Pulmonary artery endothelial cell (primary cell): ENCODE measurements around the gene CHN2. TPM values are rescaled to one million over a fixed set of nuclear protein-coding genes. Genes with fewer than 3 reads are reported as not detected.

Experiments used
- DNase-seq: peaks from one replicate; pipeline ENCODE4 v3.0.0-alpha.2; 2011; ENCODE audit warnings: low read depth, low spot score
- total RNA-seq: library from RNA; depleted of rRNA; stranded (reverse); fragments of >200 nt; gene quantifications from 2 replicates; pipeline ENCODE4 v1.2.3, GENCODE V29; 2014

The CHN2 gene
- total RNA-seq, 1 donor from 2014 or later: 0.13 TPM

- DNase-seq: no peak
Measured at GRCh38 chr7:29422829-29423228, 228.3 kb downstream of the CHN2 start.

GRCh38 chr7:29424295-29424983, 229.9 kb downstream of the CHN2 start:
- no peak for DNase-seq

GRCh38 chr7:29424984-29425309, 230.4 kb downstream of the CHN2 start:
- DNase-seq: no peak

- DNase-seq: no peak
Measured at GRCh38 chr7:29426587-29426986, 232.0 kb downstream of the CHN2 start.

GRCh38 chr7:29429401-29429800, 234.8 kb downstream of the CHN2 start:
- no peak for DNase-seq

GRCh38 chr7:29430279-29430949, 235.8 kb downstream of the CHN2 start:
- DNase-seq: no peak

- DNase-seq: no peak
Measured at GRCh38 chr7:29431686-29432085, 237.1 kb downstream of the CHN2 start.

GRCh38 chr7:29432721-29433120, 238.1 kb downstream of the CHN2 start:
- no peak for DNase-seq

GRCh38 chr7:29434380-29434768, 239.8 kb downstream of the CHN2 start:
- no peak for DNase-seq

- DNase-seq: no peak
Measured at GRCh38 chr7:29435167-29435566, 240.6 kb downstream of the CHN2 start.

GRCh38 chr7:29435902-29436301, 241.3 kb downstream of the CHN2 start:
- DNase-seq: no peak

- DNase-seq: no peak
Measured at GRCh38 chr7:29442146-29442545, 247.6 kb downstream of the CHN2 start.

- DNase-seq: no peak
Measured at GRCh38 chr7:29443552-29443951, 249.0 kb downstream of the CHN2 start.

- DNase-seq: no peak
Measured at GRCh38 chr7:29444267-29444666, 249.7 kb downstream of the CHN2 start.

- DNase-seq: no peak
Measured at GRCh38 chr7:29445736-29446135, 251.2 kb downstream of the CHN2 start.

- DNase-seq: no peak
Measured at GRCh38 chr7:29447828-29448227, 253.3 kb downstream of the CHN2 start.

- DNase-seq: no peak
Measured at GRCh38 chr7:29449569-29450260, 255.1 kb downstream of the CHN2 start.

GRCh38 chr7:29453021-29453420, 258.4 kb downstream of the CHN2 start:
- no peak for DNase-seq

- DNase-seq: no peak
Measured at GRCh38 chr7:29454464-29454863, 259.9 kb downstream of the CHN2 start.

GRCh38 chr7:29454899-29455451, 260.4 kb downstream of the CHN2 start:
- no peak for DNase-seq

GRCh38 chr7:29457141-29457561, 262.6 kb downstream of the CHN2 start:
- no peak for DNase-seq

GRCh38 chr7:29457565-29458011, 263.0 kb downstream of the CHN2 start:
- no peak for DNase-seq
